H1 (cell line): ENCODE measurements around the gene MARK1.

Experiments
- EP300 ChIP-seq, 2 experiments: IDR thresholded peaks; 1 replicate in 1 of 2; 2 replicates in 1 of 2; pipeline ENCODE4 v1.6.1; 2011 to 2012; ENCODE audit warnings: low read depth in 2 of 2, low read length in 2 of 2, mild to moderate bottlenecking in 2 of 2, borderline replicate concordance in 1 of 2, inconsistent platforms in 1 of 2, moderate library complexity in 1 of 2
- HDAC6 ChIP-seq: IDR thresholded peaks from one replicate; pipeline ENCODE4 v1.7.1; 2012; ENCODE audit warnings: low read depth, mild to moderate bottlenecking, inconsistent platforms, low read length, moderate library complexity
- JUN ChIP-seq: IDR thresholded peaks from 2 replicates; pipeline ENCODE4 v1.6.1; 2011; ENCODE audit warnings: low read depth, mild to moderate bottlenecking, improper control_type of control experiment, low read length
- POLR2A ChIP-seq, 2 experiments: IDR thresholded peaks; 1 replicate in 1 of 2; 2 replicates in 1 of 2; pipeline ENCODE4 v1.6.1; 2011; ENCODE audit warnings: low read depth in 2 of 2, low read length in 2 of 2, mild to moderate bottlenecking in 2 of 2; ENCODE audit errors: control extremely low read depth in 1 of 2
- SP1 ChIP-seq: IDR thresholded peaks from 2 replicates; pipeline ENCODE4 v1.6.1; 2011; ENCODE audit warnings: low read depth, low read length
- TAF1 ChIP-seq: IDR thresholded peaks from 2 replicates; pipeline ENCODE4 v1.6.1; 2011; ENCODE audit warnings: mild to moderate bottlenecking, low read depth, low read length
- TF ChIP-seq, protein P1 (sequence below), 3 experiments: IDR thresholded peaks; 1 replicate in 2 of 3; 2 replicates in 1 of 3; pipeline versions ENCODE4 v1.5.1 to v1.6.1; 2011; ENCODE audit warnings: low read length in 3 of 3, mild to moderate bottlenecking in 3 of 3, inconsistent platforms in 2 of 3, low read depth in 1 of 3, moderate library complexity in 1 of 3; ENCODE audit not compliant: insufficient read depth in 1 of 3; ENCODE audit errors: control extremely low read depth in 1 of 3
- TF ChIP-seq, protein P2 (sequence below): IDR thresholded peaks from 2 replicates; pipeline ENCODE4 v1.6.1; 2012; ENCODE audit warnings: inconsistent platforms

DNA sequence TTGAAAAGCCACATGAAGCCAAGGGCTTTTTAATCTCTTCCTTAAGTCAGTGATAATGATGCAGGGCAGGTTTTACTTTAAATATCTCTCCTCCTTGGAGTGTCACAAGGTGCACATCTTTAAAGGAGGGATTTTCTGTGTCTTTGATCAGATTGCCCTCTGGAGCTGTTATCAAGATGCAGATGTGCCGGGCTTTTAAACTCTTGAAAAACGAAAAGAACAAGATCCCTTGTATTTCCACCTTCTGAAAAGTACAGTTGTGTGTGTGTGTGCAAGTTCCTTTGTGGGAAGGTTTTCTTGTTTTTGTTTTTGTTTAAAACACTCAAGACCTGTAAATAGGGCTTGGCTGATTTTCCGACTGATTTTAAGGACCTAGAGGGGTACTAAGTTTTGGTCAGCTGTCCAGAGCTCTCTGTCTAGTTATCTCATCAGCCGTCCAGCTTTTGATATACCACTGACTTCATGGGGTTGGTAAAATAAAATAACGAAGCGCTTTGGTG is 1.6 kb downstream of the MARK1 start:
- no peak for TF ChIP-seq TAF1
- no peak for TF ChIP-seq EP300 (IDR thresholded peaks at IDR 0.05; ENCODE audit: borderline replicate concordance in 1 of 2, low read depth in 2 of 2, low read length in 2 of 2)
- no peak for TF ChIP-seq SP1
- TF ChIP-seq, protein P1, sequence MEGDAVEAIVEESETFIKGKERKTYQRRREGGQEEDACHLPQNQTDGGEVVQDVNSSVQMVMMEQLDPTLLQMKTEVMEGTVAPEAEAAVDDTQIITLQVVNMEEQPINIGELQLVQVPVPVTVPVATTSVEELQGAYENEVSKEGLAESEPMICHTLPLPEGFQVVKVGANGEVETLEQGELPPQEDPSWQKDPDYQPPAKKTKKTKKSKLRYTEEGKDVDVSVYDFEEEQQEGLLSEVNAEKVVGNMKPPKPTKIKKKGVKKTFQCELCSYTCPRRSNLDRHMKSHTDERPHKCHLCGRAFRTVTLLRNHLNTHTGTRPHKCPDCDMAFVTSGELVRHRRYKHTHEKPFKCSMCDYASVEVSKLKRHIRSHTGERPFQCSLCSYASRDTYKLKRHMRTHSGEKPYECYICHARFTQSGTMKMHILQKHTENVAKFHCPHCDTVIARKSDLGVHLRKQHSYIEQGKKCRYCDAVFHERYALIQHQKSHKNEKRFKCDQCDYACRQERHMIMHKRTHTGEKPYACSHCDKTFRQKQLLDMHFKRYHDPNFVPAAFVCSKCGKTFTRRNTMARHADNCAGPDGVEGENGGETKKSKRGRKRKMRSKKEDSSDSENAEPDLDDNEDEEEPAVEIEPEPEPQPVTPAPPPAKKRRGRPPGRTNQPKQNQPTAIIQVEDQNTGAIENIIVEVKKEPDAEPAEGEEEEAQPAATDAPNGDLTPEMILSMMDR (IDR thresholded peaks at IDR 0.05; ENCODE audit: control extremely low read depth in 1 of 3, insufficient read depth in 1 of 3, low read depth in 1 of 3, low read length in 3 of 3) = no peak
- TF ChIP-seq, protein P2, sequence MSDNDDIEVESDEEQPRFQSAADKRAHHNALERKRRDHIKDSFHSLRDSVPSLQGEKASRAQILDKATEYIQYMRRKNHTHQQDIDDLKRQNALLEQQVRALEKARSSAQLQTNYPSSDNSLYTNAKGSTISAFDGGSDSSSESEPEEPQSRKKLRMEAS = no peak
- no peak for TF ChIP-seq HDAC6
- no peak for TF ChIP-seq JUN
- no peak for TF ChIP-seq POLR2A (IDR thresholded peaks at IDR 0.05; ENCODE audit: control extremely low read depth in 1 of 2, low read depth in 2 of 2, low read length in 2 of 2)
